WTC11 (cell line): ENCODE data around the gene BZW1. TPM values are rescaled to one million over a fixed set of nuclear protein-coding genes. Genes with fewer than 3 reads are reported as not detected.
A peak's percentile ranks its signal among the peaks of the same experiment; 100 is the strongest.

Experiments used
- CBFB ChIP-seq: sonication (generic); formaldehyde crosslinking; IDR thresholded peaks from 2 replicates; pipeline ENCODE4 v1.8.1; 2022; ENCODE audit warnings: mild to moderate bottlenecking, low read depth, missing genetic modification reagents
- CREB1 ChIP-seq: sonication (generic); formaldehyde crosslinking; IDR thresholded peaks from 2 replicates; pipeline ENCODE4 v1.8.0; 2023; ENCODE audit warnings: mild to moderate bottlenecking, missing genetic modification reagents
- ESRRA ChIP-seq: sonication (generic); formaldehyde crosslinking; IDR thresholded peaks from 2 replicates; pipeline ENCODE4 v1.8.1; 2022; ENCODE audit warnings: mild to moderate bottlenecking, missing genetic modification reagents, borderline replicate concordance
- ETV6 ChIP-seq: sonication (generic); formaldehyde crosslinking; IDR thresholded peaks from 2 replicates; pipeline ENCODE4 v1.8.1; 2022; ENCODE audit warnings: mild to moderate bottlenecking, missing genetic modification reagents
- TEAD1 ChIP-seq: sonication (generic); formaldehyde crosslinking; IDR thresholded peaks from 2 replicates; pipeline ENCODE4 v1.8.0; 2022; ENCODE audit warnings: mild to moderate bottlenecking, missing genetic modification reagents
- TEAD4 ChIP-seq: sonication (generic); formaldehyde crosslinking; IDR thresholded peaks from 2 replicates; pipeline ENCODE4 v1.8.0; 2022; ENCODE audit warnings: mild to moderate bottlenecking, missing genetic modification reagents
- ZNF138 ChIP-seq: sonication (generic); formaldehyde crosslinking; conservative IDR thresholded peaks from 2 replicates; pipeline ENCODE4 v1.8.1; 2022; ENCODE audit warnings: mild to moderate bottlenecking, moderate library complexity, missing genetic modification reagents
- ZNF263 ChIP-seq: sonication (generic); formaldehyde crosslinking; IDR thresholded peaks from 2 replicates; pipeline ENCODE4 v1.8.1; 2022; ENCODE audit warnings: low read depth, mild to moderate bottlenecking, moderate library complexity, missing genetic modification reagents
- ZNF423 ChIP-seq: fragments of 250-450 bp; sonication (Bioruptor Pico); IDR thresholded peaks from 2 replicates; pipeline ENCODE4 v2.1.2; 2022; ENCODE audit warnings: mild to moderate bottlenecking, moderate library complexity
- total RNA-seq: library from RNA; stranded (reverse); gene quantifications from 3 replicates; pipeline ENCODE4 v1.2.3, GENCODE V29; 2021
- TF ChIP-seq, protein P1 (sequence below): sonication (generic); formaldehyde crosslinking; IDR thresholded peaks from 2 replicates; pipeline ENCODE4 v1.8.0; 2022; ENCODE audit warnings: mild to moderate bottlenecking, missing genetic modification reagents
- TF ChIP-seq, protein P2 (sequence below): fragments of 250-450 bp; sonication (Bioruptor Pico); IDR thresholded peaks from 2 replicates; pipeline ENCODE4 v1.9.0; 2021; ENCODE audit warnings: moderate library complexity, mild to moderate bottlenecking, inconsistent platforms, borderline replicate concordance
- TF ChIP-seq, protein P3 (sequence below): sonication (generic); formaldehyde crosslinking; IDR thresholded peaks from 2 replicates; pipeline ENCODE4 v1.8.1; 2023; ENCODE audit warnings: mild to moderate bottlenecking, moderate library complexity, missing genetic modification reagents
- TF ChIP-seq, protein P4 (sequence below): sonication (generic); formaldehyde crosslinking; IDR thresholded peaks from 2 replicates; pipeline ENCODE4 v1.8.0; 2023; ENCODE audit warnings: mild to moderate bottlenecking, missing genetic modification reagents
- TF ChIP-seq, protein P5 (sequence below): fragments of 200-600 bp; IDR thresholded peaks from 2 replicates; pipeline ENCODE4 v1.8.0; 2022; ENCODE audit warnings: antibody characterized with exemption
- TF ChIP-seq, protein P6 (sequence below): sonication (generic); formaldehyde crosslinking; IDR thresholded peaks from 2 replicates; pipeline ENCODE4 v1.8.1; 2022; ENCODE audit warnings: low read depth, mild to moderate bottlenecking, moderate library complexity, missing genetic modification reagents, borderline replicate concordance
- TF ChIP-seq, protein P7 (sequence below): sonication (generic); formaldehyde crosslinking; conservative IDR thresholded peaks from 2 replicates; pipeline ENCODE4 v1.8.1; 2023; ENCODE audit warnings: mild to moderate bottlenecking, low read depth, missing genetic modification reagents, moderate library complexity

BZW1 gene
- total RNA-seq, 1 experiment from 2014 or later: 255 TPM

DNA sequence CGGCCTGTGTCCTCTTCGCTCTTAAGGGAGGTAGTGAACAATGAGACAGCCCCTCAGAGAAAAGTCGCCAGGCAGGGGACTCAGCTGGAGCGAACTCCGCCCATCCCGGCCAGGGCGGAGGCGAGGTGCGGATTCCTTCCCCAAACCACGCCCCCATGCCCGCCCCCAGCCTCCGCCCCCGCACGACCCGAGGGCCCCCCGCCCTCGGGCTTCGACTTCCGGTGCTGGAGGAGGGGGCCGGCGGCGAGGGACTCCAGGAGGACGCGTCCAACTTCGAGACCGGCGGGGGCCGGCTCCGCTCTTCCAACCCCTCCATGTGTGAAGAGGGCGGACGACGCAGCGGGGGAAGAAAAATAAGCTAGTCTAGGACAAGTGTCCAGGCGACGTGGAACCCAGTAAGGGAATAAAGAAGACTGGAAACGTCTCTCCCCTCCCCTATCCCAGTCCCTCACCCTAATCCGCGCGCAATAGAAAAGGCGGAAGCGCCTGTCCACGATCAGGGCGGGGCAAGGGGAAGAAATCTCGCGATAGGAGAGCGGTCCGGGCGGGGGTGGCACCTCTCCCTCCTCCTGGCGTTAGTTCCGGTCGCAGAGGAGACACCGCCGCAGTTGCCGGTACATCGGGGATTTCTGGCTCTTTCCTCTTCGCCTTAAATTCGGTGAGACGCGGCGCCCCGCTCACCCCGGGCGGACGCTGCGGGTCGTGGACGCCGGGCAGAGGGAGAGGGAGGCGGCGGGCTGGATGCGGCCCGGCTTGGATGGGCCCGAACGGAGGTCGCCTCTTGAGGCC lies at the start of gene BZW1 (continued):
- TF ChIP-seq, protein P1, sequence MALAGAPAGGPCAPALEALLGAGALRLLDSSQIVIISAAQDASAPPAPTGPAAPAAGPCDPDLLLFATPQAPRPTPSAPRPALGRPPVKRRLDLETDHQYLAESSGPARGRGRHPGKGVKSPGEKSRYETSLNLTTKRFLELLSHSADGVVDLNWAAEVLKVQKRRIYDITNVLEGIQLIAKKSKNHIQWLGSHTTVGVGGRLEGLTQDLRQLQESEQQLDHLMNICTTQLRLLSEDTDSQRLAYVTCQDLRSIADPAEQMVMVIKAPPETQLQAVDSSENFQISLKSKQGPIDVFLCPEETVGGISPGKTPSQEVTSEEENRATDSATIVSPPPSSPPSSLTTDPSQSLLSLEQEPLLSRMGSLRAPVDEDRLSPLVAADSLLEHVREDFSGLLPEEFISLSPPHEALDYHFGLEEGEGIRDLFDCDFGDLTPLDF: no peak
- TF ChIP-seq, protein P2, sequence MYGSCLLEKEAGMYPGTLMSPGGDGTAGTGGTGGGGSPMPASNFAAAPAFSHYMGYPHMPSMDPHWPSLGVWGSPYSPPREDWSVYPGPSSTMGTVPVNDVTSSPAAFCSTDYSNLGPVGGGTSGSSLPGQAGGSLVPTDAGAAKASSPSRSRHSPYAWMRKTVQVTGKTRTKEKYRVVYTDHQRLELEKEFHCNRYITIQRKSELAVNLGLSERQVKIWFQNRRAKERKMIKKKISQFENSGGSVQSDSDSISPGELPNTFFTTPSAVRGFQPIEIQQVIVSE (CRISPR knock-in tag): no peak
- TF ChIP-seq CBFB (CRISPR knock-in tag) (no peak; the same call in 1 of the 2 replicates), CREB1 (no peak), TEAD1 (CRISPR knock-in tag) (peak; percentile 64), ETV6 (CRISPR knock-in tag) (peak; percentile 16; the same call in 1 of the 2 replicates), ZNF138 (CRISPR knock-in tag) (no peak), ZNF263 (no peak), ZNF423 (CRISPR knock-in tag) (no peak), TEAD4 (CRISPR knock-in tag) (no peak), ESRRA (no peak)
- TF ChIP-seq, protein P3, sequence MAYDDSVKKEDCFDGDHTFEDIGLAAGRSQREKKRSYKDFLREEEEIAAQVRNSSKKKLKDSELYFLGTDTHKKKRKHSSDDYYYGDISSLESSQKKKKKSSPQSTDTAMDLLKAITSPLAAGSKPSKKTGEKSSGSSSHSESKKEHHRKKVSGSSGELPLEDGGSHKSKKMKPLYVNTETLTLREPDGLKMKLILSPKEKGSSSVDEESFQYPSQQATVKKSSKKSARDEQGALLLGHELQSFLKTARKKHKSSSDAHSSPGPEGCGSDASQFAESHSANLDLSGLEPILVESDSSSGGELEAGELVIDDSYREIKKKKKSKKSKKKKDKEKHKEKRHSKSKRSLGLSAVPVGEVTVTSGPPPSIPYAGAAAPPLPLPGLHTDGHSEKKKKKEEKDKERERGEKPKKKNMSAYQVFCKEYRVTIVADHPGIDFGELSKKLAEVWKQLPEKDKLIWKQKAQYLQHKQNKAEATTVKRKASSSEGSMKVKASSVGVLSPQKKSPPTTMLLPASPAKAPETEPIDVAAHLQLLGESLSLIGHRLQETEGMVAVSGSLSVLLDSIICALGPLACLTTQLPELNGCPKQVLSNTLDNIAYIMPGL (CRISPR knock-in tag): peak; percentile 75; the same call in 1 of the 2 replicates
- TF ChIP-seq, protein P4, sequence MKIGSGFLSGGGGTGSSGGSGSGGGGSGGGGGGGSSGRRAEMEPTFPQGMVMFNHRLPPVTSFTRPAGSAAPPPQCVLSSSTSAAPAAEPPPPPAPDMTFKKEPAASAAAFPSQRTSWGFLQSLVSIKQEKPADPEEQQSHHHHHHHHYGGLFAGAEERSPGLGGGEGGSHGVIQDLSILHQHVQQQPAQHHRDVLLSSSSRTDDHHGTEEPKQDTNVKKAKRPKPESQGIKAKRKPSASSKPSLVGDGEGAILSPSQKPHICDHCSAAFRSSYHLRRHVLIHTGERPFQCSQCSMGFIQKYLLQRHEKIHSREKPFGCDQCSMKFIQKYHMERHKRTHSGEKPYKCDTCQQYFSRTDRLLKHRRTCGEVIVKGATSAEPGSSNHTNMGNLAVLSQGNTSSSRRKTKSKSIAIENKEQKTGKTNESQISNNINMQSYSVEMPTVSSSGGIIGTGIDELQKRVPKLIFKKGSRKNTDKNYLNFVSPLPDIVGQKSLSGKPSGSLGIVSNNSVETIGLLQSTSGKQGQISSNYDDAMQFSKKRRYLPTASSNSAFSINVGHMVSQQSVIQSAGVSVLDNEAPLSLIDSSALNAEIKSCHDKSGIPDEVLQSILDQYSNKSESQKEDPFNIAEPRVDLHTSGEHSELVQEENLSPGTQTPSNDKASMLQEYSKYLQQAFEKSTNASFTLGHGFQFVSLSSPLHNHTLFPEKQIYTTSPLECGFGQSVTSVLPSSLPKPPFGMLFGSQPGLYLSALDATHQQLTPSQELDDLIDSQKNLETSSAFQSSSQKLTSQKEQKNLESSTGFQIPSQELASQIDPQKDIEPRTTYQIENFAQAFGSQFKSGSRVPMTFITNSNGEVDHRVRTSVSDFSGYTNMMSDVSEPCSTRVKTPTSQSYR (CRISPR knock-in tag): no peak
- TF ChIP-seq, protein P5, sequence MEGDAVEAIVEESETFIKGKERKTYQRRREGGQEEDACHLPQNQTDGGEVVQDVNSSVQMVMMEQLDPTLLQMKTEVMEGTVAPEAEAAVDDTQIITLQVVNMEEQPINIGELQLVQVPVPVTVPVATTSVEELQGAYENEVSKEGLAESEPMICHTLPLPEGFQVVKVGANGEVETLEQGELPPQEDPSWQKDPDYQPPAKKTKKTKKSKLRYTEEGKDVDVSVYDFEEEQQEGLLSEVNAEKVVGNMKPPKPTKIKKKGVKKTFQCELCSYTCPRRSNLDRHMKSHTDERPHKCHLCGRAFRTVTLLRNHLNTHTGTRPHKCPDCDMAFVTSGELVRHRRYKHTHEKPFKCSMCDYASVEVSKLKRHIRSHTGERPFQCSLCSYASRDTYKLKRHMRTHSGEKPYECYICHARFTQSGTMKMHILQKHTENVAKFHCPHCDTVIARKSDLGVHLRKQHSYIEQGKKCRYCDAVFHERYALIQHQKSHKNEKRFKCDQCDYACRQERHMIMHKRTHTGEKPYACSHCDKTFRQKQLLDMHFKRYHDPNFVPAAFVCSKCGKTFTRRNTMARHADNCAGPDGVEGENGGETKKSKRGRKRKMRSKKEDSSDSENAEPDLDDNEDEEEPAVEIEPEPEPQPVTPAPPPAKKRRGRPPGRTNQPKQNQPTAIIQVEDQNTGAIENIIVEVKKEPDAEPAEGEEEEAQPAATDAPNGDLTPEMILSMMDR: no peak
- TF ChIP-seq, protein P6, sequence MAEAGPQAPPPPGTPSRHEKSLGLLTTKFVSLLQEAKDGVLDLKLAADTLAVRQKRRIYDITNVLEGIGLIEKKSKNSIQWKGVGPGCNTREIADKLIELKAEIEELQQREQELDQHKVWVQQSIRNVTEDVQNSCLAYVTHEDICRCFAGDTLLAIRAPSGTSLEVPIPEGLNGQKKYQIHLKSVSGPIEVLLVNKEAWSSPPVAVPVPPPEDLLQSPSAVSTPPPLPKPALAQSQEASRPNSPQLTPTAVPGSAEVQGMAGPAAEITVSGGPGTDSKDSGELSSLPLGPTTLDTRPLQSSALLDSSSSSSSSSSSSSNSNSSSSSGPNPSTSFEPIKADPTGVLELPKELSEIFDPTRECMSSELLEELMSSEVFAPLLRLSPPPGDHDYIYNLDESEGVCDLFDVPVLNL (CRISPR knock-in tag): no peak
- TF ChIP-seq, protein P7, sequence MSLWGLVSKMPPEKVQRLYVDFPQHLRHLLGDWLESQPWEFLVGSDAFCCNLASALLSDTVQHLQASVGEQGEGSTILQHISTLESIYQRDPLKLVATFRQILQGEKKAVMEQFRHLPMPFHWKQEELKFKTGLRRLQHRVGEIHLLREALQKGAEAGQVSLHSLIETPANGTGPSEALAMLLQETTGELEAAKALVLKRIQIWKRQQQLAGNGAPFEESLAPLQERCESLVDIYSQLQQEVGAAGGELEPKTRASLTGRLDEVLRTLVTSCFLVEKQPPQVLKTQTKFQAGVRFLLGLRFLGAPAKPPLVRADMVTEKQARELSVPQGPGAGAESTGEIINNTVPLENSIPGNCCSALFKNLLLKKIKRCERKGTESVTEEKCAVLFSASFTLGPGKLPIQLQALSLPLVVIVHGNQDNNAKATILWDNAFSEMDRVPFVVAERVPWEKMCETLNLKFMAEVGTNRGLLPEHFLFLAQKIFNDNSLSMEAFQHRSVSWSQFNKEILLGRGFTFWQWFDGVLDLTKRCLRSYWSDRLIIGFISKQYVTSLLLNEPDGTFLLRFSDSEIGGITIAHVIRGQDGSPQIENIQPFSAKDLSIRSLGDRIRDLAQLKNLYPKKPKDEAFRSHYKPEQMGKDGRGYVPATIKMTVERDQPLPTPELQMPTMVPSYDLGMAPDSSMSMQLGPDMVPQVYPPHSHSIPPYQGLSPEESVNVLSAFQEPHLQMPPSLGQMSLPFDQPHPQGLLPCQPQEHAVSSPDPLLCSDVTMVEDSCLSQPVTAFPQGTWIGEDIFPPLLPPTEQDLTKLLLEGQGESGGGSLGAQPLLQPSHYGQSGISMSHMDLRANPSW (CRISPR knock-in tag): no peak
